Measurements from ENCODE around the gene ARFGAP1.

ARFGAP1 gene

DNA sequence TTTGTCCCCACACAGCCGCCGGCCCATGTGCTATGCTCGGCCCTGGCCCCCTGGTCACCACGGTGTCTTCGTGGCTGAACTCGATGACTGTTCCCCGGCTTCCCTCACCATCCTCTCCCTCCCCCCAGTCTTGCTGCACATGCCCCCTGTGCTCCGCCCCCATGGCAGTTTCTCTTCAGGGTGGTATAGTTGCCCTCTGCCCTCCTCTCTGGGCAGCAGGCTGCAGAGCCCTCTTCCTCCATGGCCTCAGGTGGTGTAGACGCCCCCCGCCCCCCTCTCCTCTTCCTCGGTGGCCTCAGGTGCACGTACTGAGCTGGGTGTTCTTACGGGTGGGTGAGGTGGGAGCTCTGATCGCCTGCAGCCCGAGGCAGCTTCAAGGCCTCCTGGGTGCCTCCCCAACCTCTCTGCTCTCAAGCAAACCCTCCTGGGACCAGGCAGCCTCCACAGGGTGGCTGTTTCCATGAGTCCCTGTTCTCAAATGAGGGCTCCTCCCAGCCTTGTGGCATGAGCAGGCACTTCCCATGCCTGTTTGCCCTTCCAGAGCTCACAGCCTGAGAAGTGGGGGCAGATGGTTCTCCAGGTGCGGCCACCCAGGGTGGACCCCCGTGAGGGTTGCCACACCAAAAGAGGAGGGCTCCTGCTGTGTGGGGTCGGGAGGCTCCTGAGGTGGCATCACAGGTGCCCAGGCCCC is 45.1 kb downstream of the ARFGAP1 start:
- no peak for TF ChIP-seq POLR2A (IDR thresholded peaks at IDR 0.05; ENCODE audit: low read length)
- no peak for TF ChIP-seq GATA1 (IDR thresholded peaks at IDR 0.05; ENCODE audit: low read depth, low read length)
- no peak for DNase-seq

DNA sequence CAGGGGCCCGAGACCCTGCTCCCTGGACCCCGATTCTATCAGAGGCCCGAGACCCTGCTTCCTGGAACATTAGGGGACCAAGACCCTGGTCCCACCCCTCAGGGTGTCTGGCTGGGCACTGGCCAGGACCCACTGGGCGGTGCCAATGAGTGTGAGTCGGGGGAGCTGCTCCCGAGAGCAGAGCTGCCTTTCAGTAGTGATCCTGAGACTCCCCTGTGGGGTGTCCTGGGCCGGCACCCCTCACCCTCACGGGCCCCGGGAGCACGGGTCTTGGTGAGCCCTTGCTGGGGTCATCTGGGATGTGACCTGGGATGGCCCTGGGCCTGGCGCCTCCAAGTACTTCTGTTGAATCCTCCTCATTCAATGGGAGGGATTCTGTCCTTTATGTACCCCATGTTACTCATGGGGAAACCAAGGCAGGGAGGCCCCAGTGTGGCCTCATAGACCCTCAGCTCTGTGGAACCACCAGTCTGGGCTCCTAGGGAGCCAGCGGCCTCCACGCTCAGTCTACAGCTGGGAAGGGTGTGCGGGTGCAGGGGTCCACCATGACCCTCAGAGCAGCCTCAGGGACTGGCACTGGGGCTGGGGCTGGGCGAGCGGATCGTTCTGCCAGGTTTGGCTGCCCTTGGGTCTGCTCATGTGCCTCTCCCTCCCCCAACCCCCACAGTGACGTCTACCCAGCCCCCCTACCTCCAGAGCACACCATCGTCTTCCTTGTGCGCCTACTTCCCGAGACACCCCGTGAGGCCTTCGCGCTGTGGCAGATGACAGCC is 46.0 kb downstream of the ARFGAP1 start:
- DNase-seq: no peak
- no peak for TF ChIP-seq GATA1 (IDR thresholded peaks at IDR 0.05; ENCODE audit: low read depth, low read length)
- TF ChIP-seq POLR2A (IDR thresholded peaks at IDR 0.05; ENCODE audit: low read length): no peak

DNA sequence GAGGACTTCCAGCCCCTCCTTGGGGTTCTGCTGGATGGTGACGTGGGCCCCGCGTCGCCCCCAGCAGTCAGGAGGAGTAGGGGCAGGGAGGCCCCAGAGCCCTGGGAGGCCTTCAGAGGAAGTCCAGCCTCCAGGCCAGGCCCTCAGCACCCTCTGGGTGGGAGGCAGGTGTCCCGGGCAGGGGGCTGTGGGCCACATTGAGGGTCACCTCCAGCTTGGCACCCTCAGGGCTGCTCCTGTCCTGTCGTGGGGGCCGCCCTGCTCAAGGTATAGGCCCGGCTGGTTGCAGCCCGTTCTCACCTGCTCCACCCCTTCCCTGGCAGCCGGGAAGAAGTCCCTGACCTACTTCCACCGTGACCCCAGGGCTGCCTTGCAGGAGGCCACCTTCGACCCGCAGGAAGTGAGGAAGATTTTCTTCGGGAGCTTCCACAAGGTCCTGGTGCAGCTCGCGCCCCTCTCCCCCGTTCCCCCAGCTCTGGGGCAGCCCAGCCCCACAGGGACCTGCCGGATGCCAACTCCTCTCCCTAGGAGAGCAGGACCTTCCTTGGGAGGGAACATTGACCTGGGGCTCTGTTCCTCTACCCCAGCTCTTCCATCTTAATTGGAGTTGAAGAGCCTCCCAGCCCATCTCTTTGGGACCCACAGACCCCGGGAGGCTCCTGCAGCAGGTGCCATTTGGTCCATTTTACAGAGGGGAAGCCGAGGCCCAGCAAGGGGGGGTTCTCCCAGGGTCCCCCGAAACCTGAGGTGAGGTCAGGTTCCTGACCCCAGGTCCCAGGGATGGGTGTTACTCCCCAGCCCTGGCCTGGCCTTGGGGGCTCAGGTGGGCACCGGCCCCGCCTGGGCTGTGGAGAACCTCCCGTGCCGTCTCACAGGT is 46.8 kb downstream of the ARFGAP1 start:
- no peak for DNase-seq
- TF ChIP-seq POLR2A (IDR thresholded peaks at IDR 0.05; ENCODE audit: low read length) (no peak), GATA1 (IDR thresholded peaks at IDR 0.05; ENCODE audit: low read depth, low read length) (no peak)

DNA sequence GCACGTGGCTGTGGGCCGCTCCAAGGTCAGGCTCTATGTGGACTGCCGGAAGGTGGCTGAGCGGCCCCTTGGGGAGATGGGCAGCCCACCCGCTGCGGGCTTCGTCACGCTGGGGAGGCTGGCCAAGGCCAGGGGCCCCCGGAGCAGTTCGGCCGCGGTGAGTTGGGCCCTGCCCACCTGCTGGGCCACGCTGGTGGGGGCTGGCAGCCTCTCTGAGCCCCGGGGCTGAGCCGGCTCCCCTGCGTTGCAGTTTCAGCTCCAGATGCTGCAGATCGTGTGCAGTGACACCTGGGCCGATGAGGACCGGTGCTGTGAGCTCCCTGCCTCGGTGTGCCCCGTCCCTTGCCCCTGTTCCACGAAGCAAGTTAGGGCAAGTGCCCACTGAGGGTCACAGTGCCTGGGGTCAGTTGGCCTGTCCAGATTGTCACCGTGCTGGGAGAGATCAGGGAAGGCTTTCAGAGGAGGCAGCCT is 47.5 kb downstream of the ARFGAP1 start:
- TF ChIP-seq GATA1 (IDR thresholded peaks at IDR 0.05; ENCODE audit: low read depth, low read length): no peak
- no peak for TF ChIP-seq POLR2A (IDR thresholded peaks at IDR 0.05; ENCODE audit: low read length)

DNA sequence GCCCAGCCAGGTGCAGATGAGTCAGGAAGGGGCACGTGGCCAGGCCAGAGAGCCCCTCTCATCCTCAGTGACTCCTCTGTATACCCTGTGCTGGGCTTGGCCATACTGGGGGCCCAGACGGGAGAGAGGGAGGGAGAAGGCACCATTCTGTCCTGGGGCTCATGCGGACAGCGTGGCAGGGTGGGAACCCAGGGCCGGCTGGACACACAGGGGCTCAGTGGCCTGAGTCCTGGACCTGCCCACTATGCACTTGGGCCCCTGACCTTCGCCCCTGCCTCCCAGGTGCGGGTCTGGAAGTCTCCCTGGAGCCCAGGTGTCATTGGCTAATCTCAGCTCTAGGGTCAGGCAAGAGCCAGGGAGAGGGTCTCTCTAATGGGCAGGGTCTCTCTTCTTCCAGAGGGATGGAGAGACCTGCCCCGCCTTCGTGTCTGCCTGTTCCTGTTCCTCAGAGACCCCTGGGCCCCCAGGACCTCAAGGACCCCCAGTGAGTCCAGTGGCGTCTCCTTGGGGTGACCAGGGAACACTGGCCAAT is 48.1 kb downstream of the ARFGAP1 start:
- no peak for TF ChIP-seq POLR2A (IDR thresholded peaks at IDR 0.05; ENCODE audit: low read length)
- TF ChIP-seq GATA1 (IDR thresholded peaks at IDR 0.05; ENCODE audit: low read depth, low read length): no peak
- no peak for DNase-seq

More for the DNA sequence above, 47.5 kb downstream of the ARFGAP1 start:
- DNase-seq: no peak

DNA sequence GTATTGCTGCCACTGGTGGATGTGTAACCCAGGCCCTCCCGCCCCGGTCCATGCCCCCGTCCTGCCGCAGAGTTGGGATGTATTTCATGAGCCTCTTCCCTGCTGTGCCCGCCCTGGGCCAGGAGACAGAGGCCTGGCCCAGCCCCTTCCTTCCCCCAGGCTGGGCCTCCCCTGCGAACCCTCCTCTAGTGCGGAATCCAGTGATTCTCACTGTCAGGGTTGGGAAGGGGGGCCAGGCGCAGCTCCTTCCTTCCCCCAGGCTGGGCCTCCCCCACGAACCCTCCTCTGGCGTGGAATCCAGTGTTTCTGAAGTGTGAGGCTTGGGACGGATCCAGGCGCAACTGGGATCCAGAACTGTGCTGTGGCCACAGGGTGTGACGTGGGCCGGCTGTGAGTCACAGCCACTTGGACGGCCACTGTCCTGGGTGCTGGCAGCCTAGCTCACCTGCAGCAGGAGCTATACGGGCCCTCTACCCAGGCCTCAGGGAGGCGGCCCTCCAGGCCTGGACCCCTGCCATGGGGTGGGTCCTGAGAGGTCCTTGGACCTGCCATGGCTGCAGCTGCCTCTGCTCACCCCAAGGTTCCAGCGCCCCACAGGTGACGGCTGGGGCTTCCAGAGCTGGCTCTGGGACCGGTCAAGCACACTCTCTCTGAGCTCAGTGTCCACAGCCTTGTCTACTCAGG is 48.7 kb downstream of the ARFGAP1 start:
- DNase-seq: no peak
- no peak for TF ChIP-seq GATA1 (IDR thresholded peaks at IDR 0.05; ENCODE audit: low read depth, low read length)
- no peak for TF ChIP-seq POLR2A (IDR thresholded peaks at IDR 0.05; ENCODE audit: low read length)

DNA sequence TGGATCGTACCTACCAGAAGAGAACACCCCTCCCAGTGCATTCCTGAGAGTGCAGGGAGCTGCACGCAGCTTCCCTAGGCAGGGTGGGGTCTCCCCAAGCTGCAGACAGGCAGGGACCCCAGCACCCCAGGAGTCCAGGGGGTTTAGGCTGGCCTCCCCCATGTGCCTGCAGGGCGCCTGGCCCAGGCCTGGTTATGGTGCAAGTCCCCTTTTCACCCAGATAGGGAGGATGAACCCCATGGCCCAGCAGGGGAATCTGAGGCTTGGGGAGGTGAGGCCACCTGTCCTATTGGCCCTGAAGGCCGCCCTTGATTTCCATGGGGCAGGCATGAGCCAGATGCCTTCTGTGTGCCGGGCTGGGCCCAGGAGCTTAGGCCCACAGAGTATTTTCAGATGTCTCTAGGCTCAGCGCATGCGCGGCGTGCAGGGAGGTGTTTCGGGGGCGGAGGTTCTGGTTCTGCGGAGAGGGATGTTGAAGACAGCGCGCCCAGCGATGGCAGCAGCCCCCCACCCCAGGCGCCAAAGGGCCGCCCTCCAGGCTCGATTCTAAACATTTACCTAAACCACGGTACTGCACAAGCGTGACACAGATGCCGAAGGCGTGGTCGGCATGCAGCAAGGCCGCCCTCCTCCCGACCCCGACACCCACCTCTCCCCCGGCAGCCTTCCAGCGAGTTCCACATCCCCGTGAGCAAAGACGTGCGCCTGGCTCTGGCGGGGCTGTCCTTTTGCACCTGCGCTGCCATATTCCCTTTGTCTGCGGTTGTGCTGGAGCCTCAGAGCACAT is 49.7 kb downstream of the ARFGAP1 start:
- DNase-seq: no peak
- TF ChIP-seq GATA1 (IDR thresholded peaks at IDR 0.05; ENCODE audit: low read depth, low read length) (no peak), POLR2A (IDR thresholded peaks at IDR 0.05; ENCODE audit: low read length) (no peak)

DNA sequence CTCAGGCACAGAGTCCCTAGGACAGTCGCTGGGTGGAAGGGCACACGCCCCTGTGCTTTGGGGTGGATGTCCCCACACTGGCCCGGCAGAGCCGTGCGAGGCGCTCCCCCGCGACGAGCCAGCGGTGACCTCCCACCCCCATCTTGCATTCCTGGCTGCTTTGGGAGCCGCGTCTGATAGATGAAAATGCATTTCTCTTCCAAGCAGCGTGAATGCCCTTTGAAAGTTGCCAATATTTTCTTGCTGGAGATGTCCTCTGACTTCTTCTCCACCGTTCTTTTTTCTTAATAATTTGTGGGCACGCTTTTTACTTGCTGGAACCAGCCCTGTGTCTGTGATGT is 50.3 kb downstream of the ARFGAP1 start:
- TF ChIP-seq POLR2A (IDR thresholded peaks at IDR 0.05; ENCODE audit: low read length) (no peak), GATA1 (IDR thresholded peaks at IDR 0.05; ENCODE audit: low read depth, low read length) (no peak)
- no peak for DNase-seq

DNA sequence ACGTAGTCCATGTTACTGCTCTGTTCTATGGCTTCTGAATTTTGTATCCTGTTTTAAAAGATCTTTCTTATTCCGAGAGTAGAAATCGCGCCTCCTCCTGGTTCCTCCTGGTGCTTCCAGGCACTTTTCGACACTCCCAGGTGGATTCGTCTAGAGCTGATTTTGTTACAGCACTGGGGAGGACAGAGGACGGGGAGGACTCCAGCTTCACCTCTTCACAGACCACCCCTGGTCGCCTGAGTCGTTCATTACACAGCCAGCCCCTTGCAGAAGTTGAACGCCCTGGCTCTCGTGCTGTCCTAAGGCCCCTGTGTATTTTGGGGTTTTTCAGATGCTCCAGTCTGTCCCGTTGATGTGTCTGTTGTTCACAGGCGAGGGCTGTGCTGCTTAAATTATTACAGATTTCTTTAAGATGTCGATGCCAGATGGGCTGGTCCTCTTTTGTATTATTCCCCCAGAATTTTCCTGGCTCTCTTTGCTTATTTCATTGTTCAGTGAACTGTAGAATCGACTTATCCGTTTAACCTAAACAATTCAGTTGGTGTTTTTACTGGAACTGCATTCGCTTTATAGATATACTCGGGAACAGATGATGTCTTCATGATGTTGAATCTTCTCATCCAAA is 50.9 kb downstream of the ARFGAP1 start:
- TF ChIP-seq GATA1 (IDR thresholded peaks at IDR 0.05; ENCODE audit: low read depth, low read length) (no peak), POLR2A (IDR thresholded peaks at IDR 0.05; ENCODE audit: low read length) (no peak)
- no peak for DNase-seq

DNA sequence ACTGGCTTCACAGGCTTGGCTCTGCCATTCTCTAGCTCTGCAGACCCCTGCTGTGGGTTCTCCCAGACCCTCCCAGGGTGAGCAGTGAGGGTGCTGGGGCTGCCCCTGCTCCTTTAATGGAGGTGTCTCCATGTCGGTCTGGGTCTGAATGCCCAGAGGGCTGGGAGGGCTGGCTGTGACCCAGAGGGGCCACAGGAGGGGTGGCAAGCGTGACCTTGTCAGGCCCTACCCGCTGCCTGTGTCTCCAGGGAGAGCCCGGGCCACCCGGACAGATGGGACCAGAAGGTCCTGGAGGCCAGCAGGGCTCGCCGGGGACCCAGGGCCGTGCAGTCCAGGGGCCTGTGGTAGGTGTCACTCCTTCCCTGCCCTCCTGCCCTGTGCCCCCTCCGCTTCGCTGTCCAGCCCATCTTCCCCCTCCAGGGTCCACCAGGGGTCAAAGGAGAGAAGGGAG is 52.4 kb downstream of the ARFGAP1 start:
- TF ChIP-seq POLR2A (IDR thresholded peaks at IDR 0.05; ENCODE audit: low read length): no peak
- no peak for TF ChIP-seq GATA1 (IDR thresholded peaks at IDR 0.05; ENCODE audit: low read depth, low read length)

DNA sequence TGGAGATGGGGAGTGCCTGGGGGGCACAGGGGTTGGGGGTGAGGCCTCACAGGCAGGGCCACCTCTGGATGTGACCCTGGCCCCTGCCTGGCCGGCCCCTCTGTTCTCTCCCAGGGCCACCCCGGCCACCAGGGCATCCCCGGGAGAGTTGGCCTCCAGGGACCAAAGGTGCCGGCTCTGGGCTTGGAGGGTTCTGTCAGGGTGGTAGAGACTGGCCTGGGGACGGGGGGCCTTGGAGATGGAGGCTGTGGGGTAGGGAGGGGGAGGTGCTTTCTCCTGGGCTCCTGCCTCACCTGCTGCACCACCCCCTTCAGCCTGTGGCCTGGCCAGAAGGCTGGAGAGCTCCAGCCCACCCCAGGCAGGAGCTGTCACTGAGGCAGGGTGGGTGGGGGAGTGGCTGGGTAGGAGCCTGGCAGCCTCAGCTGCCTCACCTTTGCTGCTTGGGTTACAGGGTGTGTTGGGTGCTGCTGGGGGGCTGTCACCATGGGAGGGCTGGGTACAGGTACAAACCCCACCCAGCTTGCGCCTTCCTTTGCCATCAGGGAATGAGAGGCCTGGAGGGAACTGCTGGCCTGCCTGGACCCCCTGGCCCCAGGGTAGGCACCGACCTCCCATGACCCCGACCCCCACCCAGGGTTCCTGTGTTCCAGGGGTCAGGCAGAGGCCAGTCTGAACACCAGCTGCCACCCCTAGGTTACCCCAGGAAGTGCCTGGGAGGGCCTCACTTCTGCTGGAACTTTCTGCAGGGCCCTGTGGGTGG is 53.1 kb downstream of the ARFGAP1 start:
- TF ChIP-seq POLR2A (IDR thresholded peaks at IDR 0.05; ENCODE audit: low read length) (no peak), GATA1 (IDR thresholded peaks at IDR 0.05; ENCODE audit: low read depth, low read length) (no peak)
- no peak for DNase-seq

More for the DNA sequence above, 52.4 kb downstream of the ARFGAP1 start:
- DNase-seq: no peak

All from erythroblast (primary cell).